Sigmoid colon (tissue), 3 donors: Measurements from ENCODE around the gene ALDH3B1.

Experiments used
- CTCF ChIP-seq, 4 experiments: fragments of 450-650 bp in 3 of 4; fragments of 200-600 bp in 1 of 4; IDR thresholded peaks; one replicate each; pipeline ENCODE4 v1.5.1; 2016 to 2019; ENCODE audit warnings: antibody characterized with exemption in 4 of 4, mild to moderate bottlenecking in 3 of 4, moderate library complexity in 2 of 4
- POLR2A ChIP-seq, 2 donors: fragments of 450-650 bp; IDR thresholded peaks; one replicate each; pipeline ENCODE4 v1.6.1; 2016; ENCODE audit warnings: antibody characterized with exemption in 2 of 2, mild to moderate bottlenecking in 2 of 2, moderate library complexity in 2 of 2

GRCh38 chr11:68040957-68041591, 30.9 kb downstream of the ALDH3B1 start:
- no peak for TF ChIP-seq POLR2A (IDR thresholded peaks at IDR 0.05)
- TF ChIP-seq CTCF (IDR thresholded peaks at IDR 0.05) = no peak
